COR-L47 (cell line): ENCODE measurements around the gene TDRD1.

Experiments used
- DNase-seq: peaks from one replicate; lab custom pipeline; 2025; lab: John Stamatoyannopoulos, UW

The TDRD1 gene

DNA sequence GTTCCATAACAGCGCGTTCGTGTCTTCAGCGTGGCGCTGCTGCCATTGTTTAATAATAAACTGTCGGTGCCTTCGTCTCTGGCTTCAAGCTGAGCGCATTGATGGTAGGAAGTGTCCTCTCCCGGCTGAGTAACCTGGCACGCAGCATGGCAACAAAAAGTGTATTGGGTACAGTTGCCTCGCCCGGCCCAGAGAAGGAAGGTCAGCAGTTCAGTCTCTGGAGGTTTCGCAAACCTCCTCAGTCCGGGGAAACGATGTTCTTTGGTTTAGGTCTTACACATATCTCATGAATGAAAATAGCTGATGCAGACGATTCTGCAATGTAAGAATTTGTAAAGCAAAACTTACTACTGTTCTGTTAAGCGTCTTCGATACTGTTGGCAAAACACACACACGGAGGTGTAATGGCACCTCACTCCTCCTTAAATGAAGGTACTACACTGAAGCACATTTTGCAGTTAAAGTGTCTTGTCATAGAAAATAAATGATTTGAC lies 4.4 kb upstream of the TDRD1 start:
- no peak for DNase-seq

DNA sequence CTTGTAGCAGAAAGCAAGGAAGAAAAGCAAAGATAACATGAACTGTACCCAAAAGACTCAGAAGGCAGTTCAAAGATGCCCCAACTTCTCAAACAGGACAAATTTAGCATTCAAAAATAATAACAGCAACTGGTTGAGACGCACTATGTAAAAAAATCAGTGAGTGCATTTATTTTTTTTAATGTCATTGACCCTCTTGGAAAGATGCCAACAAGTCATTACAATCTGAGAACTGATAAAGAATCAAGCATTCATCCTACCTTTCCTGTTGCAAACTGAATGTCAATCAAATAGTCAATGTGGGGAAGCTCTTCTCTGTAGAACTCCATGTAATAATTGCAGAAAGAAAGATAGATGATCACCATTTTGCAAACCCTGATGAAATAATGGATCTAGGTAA lies 3.5 kb upstream of the TDRD1 start:
- no peak for DNase-seq

DNA sequence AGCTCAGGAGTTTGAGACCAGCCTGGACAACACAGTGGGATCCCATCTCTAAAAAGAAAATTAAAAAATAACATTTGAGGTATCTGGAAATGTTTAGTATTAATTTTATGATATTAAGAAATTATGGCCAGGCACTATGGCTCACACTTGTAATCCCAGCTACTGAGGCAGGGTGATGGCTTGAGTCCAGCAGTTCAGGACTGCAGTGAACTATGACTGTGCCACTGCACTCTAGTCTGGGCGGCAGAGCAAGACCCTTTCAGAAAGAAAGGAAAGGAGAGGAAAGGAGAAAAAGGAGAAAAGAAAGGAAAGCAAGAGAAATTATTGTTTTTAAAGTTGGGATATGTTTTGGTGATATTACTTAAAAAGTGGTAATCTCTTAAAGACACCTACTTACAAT lies 2.6 kb upstream of the TDRD1 start:
- DNase-seq: no peak

DNA sequence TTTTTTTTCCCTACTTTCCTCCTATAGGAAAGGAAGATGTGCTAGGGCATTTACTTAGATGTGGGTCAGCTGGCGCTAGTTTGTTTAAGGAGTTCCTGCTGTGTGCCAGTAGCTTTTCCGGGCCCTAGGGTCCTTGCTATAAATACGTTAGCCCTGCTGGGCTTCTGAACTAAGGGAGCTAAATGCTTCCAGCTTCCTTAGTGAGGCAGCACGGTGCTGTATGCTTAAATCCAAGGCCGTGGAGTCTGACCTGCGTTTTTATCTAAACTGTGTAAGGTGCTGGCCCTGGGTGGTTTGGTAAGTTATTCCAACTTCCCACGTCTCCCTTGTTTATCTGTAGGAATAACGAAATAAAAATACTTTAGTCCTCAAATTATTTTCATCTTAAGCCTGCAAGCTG lies 594 bp downstream of the TDRD1 start:
- DNase-seq: no peak

DNA sequence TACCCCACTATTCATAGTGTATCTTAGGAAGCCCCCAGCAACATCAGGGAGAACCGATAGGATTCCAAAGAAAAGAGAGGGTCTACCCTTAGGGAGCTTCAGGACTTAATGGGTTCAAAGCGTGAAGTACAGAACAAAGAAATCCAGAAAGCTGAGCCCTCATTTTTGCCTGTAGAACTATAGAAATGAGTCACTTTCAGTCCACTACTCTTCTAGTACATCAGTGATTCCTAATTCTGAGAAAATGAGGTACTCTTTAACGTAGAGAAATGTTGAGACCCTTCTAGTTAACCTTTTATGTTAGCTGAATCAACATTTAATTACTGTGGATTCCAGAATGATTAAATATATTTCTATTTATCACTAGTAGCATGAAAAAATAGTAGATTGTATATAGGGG lies 1.8 kb downstream of the TDRD1 start:
- no peak for DNase-seq

DNA sequence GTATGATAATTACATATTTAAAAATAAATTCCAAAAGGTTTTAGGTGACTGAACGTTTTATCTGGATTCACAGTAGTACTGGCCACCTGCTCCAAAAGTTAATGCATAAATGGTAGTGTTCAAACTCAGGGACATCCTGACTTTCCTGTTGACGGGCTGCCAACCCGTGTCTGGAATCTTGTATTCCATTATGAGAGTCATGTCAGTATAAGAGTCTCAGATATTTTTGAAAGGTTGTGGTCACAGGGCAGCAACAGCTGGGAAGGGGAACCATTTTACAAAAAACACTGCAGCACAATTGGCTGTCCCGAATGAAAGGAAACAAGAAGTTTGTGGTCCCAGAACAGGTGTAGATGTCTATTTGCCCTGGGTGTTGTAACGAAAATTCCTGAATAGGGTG lies 2.8 kb downstream of the TDRD1 start:
- DNase-seq: no peak

DNA sequence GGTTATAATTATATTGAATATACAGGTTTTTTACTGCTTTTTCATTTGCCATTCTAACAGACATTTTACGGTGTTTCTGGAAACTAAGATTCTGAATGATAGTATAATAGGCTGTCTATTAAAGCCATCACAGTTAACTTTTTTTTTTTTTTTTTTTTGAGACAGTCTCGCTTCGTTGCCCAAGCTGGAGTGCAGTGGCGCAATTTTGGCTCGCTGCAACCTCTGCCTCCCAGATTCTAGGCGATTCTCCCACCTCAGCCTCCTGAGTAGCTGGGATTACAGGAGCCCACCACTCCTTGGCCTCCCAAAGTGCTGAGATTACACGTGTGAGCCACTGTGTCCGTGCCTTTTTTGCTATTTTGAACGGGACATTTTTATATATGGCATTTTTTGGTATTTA lies 4.4 kb downstream of the TDRD1 start:
- DNase-seq: no peak

DNA sequence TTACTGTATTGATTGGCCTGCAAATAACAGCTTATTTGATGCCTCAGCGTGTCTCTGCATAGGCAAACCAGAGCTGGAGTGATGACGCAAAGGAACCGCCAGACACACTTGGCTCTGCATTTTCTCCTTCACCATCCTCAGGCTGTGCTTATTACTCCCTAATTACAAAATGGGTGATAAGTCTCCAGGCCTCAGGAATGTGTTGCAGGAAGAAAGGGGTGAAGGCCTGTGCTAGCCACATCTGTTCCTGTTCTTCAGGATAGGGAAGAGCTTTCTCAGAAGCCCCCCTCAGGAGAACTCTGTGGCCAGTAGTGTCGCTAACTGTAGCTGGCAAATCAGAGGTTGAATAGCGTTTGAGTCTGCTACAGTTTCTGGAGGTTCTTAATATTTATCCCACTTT lies 5.1 kb downstream of the TDRD1 start:
- DNase-seq: no peak

DNA sequence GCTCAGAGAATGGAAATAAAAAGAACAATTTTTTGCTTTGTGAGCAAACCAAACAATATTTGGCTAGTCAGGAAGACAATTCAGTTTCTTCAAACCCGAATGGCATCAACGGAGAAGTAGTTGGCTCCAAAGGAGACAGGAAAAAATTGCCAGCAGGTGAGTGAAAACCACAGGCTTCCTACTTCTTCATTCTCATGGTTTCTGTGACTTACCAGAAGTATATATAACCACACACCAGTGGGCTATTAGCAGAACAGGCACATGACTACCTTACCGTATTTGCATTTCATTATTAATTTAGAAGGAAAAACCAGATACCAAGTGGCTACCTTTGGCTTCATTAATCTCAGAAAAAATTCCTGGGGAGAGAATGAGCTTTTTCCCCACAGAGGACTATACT lies 8.8 kb downstream of the TDRD1 start:
- DNase-seq: no peak

DNA sequence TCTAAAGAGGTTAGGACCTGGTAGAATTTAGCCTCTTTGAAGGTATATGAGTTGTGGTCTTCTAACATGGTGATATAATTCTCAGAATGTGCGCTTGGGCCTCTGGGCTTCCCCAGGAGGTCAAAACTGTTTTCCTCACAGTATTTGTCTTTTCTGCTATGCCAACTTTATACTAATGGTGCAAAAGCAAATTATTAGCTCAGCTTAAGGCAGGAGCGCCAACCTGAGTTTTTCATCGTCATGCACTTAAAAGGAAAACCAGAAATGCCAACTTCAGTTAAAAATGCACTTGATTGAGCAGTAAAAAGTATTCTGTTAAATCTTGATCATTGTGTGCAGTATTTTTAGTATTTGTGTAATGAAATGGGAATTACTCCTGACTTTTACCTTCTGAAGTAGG lies 9.7 kb downstream of the TDRD1 start:
- no peak for DNase-seq

DNA sequence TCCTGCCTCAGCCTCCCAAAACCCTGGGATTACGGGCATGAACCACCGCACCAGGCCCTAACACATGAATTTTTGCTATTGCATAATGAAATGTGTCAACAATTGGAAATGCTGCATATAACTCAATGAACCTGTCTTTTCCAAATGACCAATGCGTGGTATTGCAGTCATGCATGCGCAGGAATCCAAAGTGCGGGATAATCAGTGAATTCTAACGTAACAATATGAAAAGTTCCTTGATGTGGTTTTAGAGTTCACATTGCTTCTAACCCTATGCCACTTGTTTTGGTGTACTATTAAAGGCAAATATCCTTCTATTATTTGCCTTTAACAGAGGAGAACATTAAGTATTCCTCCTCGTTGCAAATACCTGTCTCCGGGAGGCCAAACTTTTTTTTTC lies 10.5 kb downstream of the TDRD1 start:
- no peak for DNase-seq

DNA sequence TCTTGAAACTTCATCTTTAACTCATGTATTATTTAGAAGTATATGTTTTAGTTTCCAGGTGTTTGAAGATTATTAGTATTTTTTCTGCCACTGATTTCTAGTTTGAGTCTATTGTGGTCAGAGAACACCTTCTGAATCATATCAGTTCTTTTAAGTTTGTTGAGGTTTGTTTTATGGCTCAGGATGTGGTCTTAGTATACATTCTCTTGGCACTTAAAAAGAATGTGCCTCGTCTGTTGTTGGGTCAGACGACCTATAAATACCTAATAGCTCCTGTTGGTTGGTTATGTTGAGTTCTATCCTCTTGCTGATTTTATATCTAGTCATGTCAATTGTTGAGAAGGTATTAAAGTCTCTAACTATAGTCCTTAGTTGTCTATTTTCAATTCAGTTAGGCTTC lies 15.9 kb downstream of the TDRD1 start:
- DNase-seq: no peak

DNA sequence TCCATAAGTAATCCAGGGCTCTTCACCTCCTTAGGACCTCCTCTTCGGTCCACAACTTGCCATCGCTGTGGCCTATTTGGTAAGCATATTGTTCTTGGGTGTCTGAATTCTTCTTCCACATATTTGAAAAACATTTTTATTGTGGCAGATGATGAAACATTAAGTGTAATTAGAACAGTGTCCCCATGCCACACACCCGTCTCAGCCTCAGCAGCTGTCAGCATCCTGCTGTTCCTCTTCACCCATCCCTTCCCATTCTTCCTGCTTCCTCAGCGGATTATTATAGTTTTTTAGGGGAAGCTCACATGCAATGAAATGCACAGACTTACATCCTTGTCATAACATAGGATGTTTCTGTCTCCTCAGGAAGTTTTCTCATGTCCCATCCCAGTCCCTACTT lies 20.1 kb downstream of the TDRD1 start:
- DNase-seq: no peak

DNA sequence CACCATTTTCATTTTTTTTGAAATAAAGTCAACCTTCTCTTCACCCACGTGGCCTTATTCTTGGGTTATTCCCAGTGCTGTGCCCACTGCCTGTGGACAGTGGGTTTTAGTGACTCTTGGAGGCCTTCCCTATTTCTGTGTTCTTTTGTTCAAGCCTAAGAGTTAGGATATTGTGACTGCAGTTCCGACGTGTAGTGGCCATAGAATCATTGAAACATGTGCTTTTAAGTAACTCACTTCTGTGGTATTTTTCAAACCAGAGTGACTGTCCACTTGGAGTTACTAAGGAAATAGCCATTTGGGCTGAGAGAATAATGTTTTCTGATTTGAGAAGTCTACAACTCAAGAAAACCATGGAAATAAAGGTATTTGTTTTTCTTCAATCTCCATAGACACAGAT lies 23.7 kb downstream of the TDRD1 start:
- DNase-seq: no peak

DNA sequence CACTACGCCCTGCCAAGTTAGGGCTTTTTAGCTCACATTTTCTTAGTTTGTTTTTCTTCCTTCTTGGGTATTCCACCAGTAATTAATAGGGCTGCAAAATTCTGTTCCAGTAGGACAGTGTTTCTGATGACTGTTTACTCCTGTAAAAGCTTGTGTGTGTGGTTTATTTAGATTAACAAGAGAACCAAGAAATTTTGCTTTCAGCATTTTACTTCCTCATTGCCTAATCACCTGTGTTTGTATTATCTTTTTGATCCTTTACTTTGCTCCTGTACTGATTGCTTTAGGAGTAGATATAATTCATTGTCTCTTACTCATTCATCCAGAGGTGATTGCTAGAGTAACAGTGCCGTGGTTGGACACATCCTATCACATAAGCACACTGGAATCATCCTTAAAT lies 27.7 kb downstream of the TDRD1 start:
- no peak for DNase-seq

DNA sequence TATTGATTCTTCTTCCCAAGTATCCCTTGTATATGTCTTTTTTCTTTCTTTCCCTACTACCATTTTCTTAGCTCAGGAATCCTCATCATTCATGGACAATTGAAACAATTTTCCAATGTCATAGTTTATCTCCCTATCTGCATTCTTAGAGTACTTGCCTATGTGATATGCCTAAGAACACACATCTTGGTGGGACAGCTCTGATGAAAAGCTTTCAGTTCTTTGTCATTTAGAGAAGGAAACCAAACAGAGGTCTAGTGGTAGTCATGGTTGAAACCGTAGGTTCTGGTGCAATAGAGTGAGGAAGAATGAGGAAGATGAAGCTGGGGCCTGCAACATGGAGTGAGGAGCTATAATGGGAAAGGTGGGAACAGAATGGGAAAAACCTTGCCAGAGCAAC lies 28.2 kb downstream of the TDRD1 start:
- DNase-seq: no peak

DNA sequence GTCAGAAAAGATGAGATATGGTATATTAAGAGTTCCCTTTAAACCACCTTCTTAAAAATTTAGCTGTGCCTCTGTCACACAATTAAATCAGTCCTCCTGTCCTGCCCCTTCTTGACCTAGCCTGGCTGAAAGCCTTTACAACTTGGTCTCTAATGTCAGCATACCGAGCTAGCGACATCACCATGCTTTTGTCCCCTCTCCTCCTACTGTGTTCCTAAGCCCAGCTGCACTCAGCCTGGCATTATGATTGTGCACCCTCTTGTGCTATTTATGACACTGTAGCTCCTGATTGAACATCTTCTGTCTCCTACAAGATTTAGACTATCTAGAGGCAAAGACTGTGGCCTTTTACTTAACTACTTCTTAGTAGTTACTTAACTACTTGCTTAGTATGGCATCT lies 29.2 kb downstream of the TDRD1 start:
- DNase-seq: no peak

DNA sequence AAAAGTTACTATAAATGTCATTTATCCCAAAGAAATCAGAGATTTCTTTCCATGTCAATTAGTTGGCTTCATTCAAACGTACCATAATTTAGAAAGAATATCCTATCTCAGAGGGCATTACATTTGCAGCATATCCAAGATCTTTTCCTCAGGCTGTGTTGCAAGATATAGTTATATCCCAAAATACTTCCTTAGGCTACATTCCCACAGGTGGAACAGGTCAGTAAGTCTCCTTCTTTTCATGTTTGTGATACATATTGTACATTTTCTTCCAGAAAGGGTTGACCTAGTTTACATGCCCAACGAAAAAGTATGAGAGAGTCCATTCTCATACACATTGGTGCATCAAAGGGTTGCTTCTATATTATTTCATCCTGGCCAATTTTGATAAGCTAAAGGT lies 33.0 kb downstream of the TDRD1 start:
- no peak for DNase-seq

DNA sequence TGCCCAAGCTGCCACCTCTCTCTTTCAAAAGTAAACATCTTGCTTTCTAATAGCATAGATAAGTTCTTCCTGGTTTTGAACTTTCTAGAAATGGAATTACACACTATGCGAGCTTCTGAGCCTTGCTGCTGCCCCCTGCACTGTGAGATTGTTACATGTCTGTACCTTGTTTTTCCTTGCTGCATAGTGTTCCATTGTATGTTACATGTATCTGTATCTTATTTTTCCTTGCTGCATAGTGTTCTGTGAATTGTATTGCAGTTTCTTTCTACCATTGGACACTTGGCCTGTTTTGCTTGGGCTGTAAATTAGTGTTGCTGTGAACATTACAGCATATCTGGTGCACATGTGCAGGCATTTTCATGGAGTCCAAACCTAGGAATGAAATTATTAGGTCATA lies 35.9 kb downstream of the TDRD1 start:
- DNase-seq: no peak

DNA sequence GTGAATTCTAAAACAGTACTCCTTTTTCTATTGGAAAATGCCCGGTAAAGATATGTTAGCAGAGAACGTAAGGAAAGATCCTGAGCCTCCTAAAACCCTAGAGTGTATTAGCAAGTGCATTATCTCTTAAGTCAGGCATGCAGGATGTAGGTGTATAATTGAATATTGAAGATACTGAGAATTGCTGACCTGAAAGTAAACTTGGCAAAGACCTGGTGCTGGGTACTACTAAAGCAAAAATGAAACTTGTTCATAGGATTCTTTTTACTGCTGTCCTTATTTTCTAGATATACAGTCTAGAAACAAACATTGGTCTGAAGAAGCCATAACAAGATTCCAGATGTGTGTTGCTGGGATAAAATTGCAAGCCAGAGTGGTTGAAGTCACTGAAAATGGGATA lies 41.1 kb downstream of the TDRD1 start:
- DNase-seq: no peak

DNA sequence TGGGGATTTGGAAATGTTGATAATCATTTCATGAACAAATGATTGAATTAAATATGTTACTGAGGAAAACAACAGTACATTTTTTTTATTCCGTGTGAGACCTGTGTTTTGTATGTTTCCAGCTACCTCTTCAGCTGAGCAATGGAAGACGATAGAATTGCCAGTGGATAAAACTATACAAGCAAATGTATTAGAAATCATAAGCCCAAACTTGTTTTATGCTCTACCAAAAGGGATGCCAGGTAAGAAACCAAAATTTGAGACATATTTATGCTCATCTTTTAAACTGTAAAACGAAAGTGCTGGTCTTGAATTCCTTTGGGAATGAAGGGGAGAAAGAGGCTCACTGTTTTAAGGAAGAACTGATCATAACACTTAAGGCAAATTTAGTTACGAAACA lies 42.1 kb downstream of the TDRD1 start:
- no peak for DNase-seq

DNA sequence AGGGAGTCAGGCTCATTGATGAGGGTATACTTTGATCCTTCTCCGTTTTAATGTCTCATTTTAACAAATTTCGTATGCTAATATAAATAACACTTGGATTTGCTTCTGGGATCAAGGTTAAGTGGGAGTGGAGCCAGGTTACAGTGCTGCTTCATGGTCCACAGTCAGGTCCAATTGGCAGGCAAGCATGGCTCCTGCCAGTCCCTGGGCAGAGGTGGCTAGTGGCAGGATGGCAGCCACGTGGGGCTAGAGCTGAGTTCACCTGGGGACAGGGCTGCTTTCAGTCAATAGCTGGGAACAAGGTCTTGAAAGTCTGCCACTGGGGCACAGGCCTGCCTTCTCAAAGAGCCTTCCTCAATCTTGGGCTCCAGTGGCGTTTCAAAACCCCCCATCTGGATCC lies 43.9 kb downstream of the TDRD1 start:
- no peak for DNase-seq

DNA sequence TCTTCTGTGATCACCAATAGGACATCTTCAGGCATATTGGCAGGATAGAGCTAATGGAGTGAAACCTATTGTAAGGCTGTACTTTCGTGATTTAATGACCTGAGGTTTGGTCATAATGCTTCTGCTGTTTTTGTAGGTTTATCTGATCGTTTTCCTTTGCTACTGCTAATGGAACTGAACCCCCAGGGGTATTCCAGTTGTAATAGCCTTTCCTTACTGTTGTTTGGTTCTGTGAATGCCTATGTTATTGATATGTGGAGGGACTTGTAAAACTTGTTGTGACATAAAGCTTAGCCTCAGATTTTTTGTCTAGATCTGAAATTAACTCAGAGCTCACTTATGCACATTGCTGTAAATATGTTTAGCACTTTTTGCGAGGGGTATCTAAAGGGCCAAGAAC lies 49.0 kb downstream of the TDRD1 start:
- no peak for DNase-seq

DNA sequence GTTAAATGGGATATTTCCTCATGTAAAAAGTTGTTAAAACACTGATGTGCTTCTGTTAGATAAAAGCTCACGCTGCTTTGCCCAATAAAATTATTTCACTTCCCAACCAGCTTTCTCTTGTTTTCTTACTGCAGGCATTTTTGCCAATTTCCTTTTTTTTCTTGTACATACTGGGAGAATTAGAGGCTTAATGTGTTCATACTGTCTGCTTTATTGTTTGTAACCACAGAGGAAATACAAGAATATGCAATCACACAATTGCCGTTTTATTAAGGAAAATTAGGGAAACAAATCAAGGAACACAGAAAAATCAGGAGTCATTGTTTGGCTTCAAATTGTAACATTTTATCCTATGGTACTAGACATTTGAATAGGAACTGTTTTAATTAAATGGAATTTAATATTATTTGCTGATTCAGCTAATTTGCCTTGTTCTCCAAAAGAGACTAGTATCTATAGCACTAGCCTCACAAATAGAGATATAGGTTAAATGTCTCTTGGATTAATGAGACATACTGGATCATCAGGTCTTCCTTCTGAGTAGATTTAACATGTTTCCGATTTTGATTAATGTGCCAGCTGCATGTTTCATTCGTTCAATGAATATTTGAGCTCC lies 53.5 kb downstream of the TDRD1 start:
- no peak for DNase-seq

DNA sequence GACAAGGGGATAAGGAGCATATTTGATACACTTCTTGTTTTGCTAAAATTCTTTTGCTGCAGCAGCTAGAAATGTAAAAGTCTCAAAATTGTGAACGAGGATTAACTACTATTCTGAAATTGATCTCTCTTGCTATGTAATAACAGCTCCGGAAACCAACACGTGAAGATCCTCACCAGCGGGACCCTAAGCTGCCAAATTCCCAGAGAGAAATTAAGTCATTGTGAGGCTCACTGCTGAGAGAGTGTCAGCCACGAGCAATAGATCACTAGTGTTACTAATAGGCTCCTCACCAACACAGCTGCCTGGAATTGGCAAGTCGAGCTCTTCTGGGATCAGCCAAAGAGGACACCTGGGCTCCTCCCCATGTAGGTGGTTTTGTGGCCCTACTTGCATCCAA lies 54.3 kb downstream of the TDRD1 start:
- no peak for DNase-seq
